ENCODE results near the gene HHAT. TPM values are rescaled to one million over a fixed set of nuclear protein-coding genes. Genes with fewer than 3 reads are reported as not detected.

HHAT gene
- total and polyA plus RNA-seq, 9 of the 15 experiments (the other 6 are each of a cell fraction or from before 2014, with no cell fraction given), result 0.07 to 0.16 (median 0.13) TPM; not detected in 1

- Histone ChIP-seq H3K4me1 (replicated peaks in 1 of 2; ENCODE audit: control insufficient read depth in 2 of 2, insufficient read depth in 2 of 2, low read length in 2 of 2) (no peaks in the 10 kb centered on the region), H2AFZ (ENCODE audit: low read depth, low read length) (no peak overlapping the region), H3K4me2 (ENCODE audit: insufficient read depth, low read length) (no peak overlapping the region), H3K27ac (ENCODE audit: extremely low read depth, low read depth, low read length) (no peak overlapping the region), H3K9me1 (ENCODE audit: control insufficient read depth, insufficient read depth, low read length) (no peaks in the 10 kb centered on the region), H3K9me3 (replicated peaks; ENCODE audit: control insufficient read depth, insufficient read depth, low read depth, low read length) (no peaks in the 10 kb centered on the region), H3K36me3 (ENCODE audit: control insufficient read depth, insufficient read depth, low read length) (no peaks in the 10 kb centered on the region), H3K79me2 (ENCODE audit: control insufficient read depth, insufficient read depth, low read length) (no peaks in the 10 kb centered on the region), H3K27me3 (ENCODE audit: control insufficient read depth in 2 of 2, insufficient read depth in 2 of 2, low read length in 2 of 2) (no peaks in the 10 kb centered on the region), H4K20me1 (replicated peaks; ENCODE audit: control insufficient read depth, insufficient read depth, low read length) (0 out of 2 replicates have a peak, but pooled peaks cover 9% of the 10 kb centered on the region), H3K9ac (ENCODE audit: insufficient read depth in 1 of 2, low read depth in 2 of 2, low read length in 2 of 2) (no peak overlapping the region), H3K4me3 (no peak overlapping the region)
- BruUV-seq (replicated peaks), result no TSS peak
- 0% methylated on average over 3 of the region's 3 CpGs for WGBS (ENCODE audit: insufficient coverage, low coverage, missing lambda C conversion rate)
- FAIRE-seq, result no peak
- ChIA-PET POLR2A (no interaction called here), CTCF (ENCODE audit: low intra/inter-chr PET ratio) (no interaction called here)
- no peak; the same call in 2 of the 3 replicates for ATAC-seq
- intact Hi-C loops (cut with micrococcal nuclease), result no loop called here
- in situ Hi-C loops (cut with MboI), result no loop called here
- no peak for DNase-seq (ENCODE audit: extremely low read depth in 1 of 4, low spot score in 3 of 4)
- TF ChIP-seq ZNF407 (IDR thresholded peaks at IDR 0.05; ENCODE audit: low read depth) (no peak), MAFK (IDR thresholded peaks at IDR 0.05; ENCODE audit: low read length) (no peak), ZNF395 (CRISPR knock-in tag; IDR thresholded peaks at IDR 0.05) (no peak), NR1H2 (CRISPR knock-in tag; IDR thresholded peaks at IDR 0.05) (no peak), NFYB (IDR thresholded peaks at IDR 0.05; ENCODE audit: extremely low read depth, insufficient read length) (no peak)
These were observed 368.5 kb downstream of the HHAT start for GRCh38 chr1:210697185-210697584.
